GM23338 (cell line): ENCODE measurements around the gene MTHFD1L. TPM values are rescaled to one million over a fixed set of nuclear protein-coding genes. Genes with fewer than 3 reads are reported as not detected.

ENCODE experiments used
- ATAC-seq: fragments of 200-7000 bp; cut with Tn5 transposase; 3 replicates; pipeline ENCODE4 v1.9.1; 2020
- DNase-seq: peaks from one replicate; pipeline ENCODE4 v3.0.0-alpha.2; 2015; ENCODE audit warnings: low spot score
- H2AFZ ChIP-seq: fragments of 200-600 bp; sonication (generic); 2 replicates; pipeline ENCODE4 v1.8.0; 2016; ENCODE audit warnings: antibody characterized with exemption, mild to moderate bottlenecking, moderate library complexity
- H3F3A ChIP-seq: fragments of 200-600 bp; sonication (generic); replicated peaks from 2 replicates; pipeline ENCODE4 v1.8.0; 2017; ENCODE audit warnings: antibody characterized with exemption, mixed run types, low read depth
- H3K27ac ChIP-seq: fragments of 200-600 bp; sonication (generic); 2 replicates; pipeline ENCODE4 v1.6.1; 2016; ENCODE audit warnings: low read depth
- H3K27me3 ChIP-seq: fragments of 200-600 bp; sonication (generic); 2 replicates; pipeline ENCODE4 v1.8.0; 2016; ENCODE audit warnings: mild to moderate bottlenecking, mixed run types, moderate library complexity; ENCODE audit not compliant: insufficient read depth
- H3K36me3 ChIP-seq: fragments of 200-600 bp; sonication (generic); 2 replicates; pipeline ENCODE4 v1.8.0; 2016; ENCODE audit warnings: mild to moderate bottlenecking; ENCODE audit not compliant: insufficient read depth
- H3K4me1 ChIP-seq: fragments of 200-600 bp; sonication (generic); 2 replicates; pipeline ENCODE4 v1.8.0; 2016; ENCODE audit warnings: mild to moderate bottlenecking, moderate library complexity; ENCODE audit not compliant: insufficient read depth
- H3K4me2 ChIP-seq: fragments of 200-600 bp; sonication (generic); 2 replicates; pipeline ENCODE4 v1.7.1; 2017; ENCODE audit warnings: mixed run types
- H3K4me3 ChIP-seq: fragments of 200-600 bp; sonication (generic); 2 replicates; pipeline ENCODE4 v1.6.1; 2016; ENCODE audit warnings: mixed run types
- H3K79me2 ChIP-seq: fragments of 200-600 bp; sonication (generic); replicated peaks from 2 replicates; pipeline ENCODE4 v1.8.0; 2017; ENCODE audit warnings: mild to moderate bottlenecking; ENCODE audit not compliant: insufficient read depth
- H3K9me2 ChIP-seq: fragments of 200-600 bp; sonication (generic); 2 replicates; pipeline ENCODE4 v1.8.0; 2017; ENCODE audit not compliant: insufficient read depth
- H4K20me1 ChIP-seq: fragments of 200-600 bp; sonication (generic); replicated peaks from 2 replicates; pipeline ENCODE4 v1.8.0; 2017; ENCODE audit warnings: mild to moderate bottlenecking; ENCODE audit not compliant: insufficient read depth
- H3K27ac Mint-ChIP-seq: 2 replicates; pipeline ENCODE4 v1.8.0; 2020; ENCODE audit warnings: inconsistent platforms, mild to moderate bottlenecking, moderate library complexity, mixed read lengths
- H3K27me3 Mint-ChIP-seq: 3 replicates; pipeline ENCODE4 v1.8.0; 2022; ENCODE audit warnings: low read depth, mild to moderate bottlenecking, moderate library complexity, mixed read lengths, inconsistent platforms; ENCODE audit not compliant: insufficient read depth, poor library complexity
- H3K36me3 Mint-ChIP-seq: 3 replicates; pipeline ENCODE4 v1.8.0; 2021; ENCODE audit warnings: low read depth, mild to moderate bottlenecking, inconsistent platforms, moderate library complexity, mixed read lengths
- H3K4me1 Mint-ChIP-seq: 3 replicates; pipeline ENCODE4 v1.8.0; 2020; ENCODE audit warnings: mild to moderate bottlenecking, inconsistent platforms, mixed read lengths
- H3K4me3 Mint-ChIP-seq: 3 replicates; pipeline ENCODE4 v1.8.0; 2021; ENCODE audit warnings: moderate library complexity, mild to moderate bottlenecking, inconsistent platforms, mixed read lengths
- H3K9me3 Mint-ChIP-seq: 3 replicates; pipeline ENCODE4 v1.8.0; 2020; ENCODE audit warnings: moderate library complexity, mild to moderate bottlenecking, inconsistent platforms, mixed read lengths
- CREB1 ChIP-seq: fragments of 250-450 bp; sonication (Bioruptor Pico); IDR thresholded peaks from 2 replicates; pipeline ENCODE4 v1.5.0; 2020; ENCODE audit warnings: low read depth, mild to moderate bottlenecking, moderate library complexity
- CTCF ChIP-seq, 2 experiments: fragments of 200-600 bp in 1 of 2; sonication (generic) in 1 of 2; conservative IDR thresholded peaks; 2 replicates each; pipeline versions ENCODE4 v1.5.1 to v1.6.1; 2016 to 2017; ENCODE audit warnings: antibody characterized with exemption in 2 of 2, low read depth in 2 of 2, mild to moderate bottlenecking in 2 of 2, moderate library complexity in 1 of 2
- ETS1 ChIP-seq: IDR thresholded peaks from 2 replicates; pipeline ENCODE4 v1.6.1; 2016; ENCODE audit warnings: antibody characterized with exemption
- EZH2 ChIP-seq: fragments of 200-600 bp; sonication (generic); IDR thresholded peaks from one replicate; pipeline ENCODE4 v1.8.0; 2017; ENCODE audit warnings: antibody characterized with exemption, mild to moderate bottlenecking, low read depth; ENCODE audit not compliant: unreplicated experiment
- EZH2phosphoT487 ChIP-seq: fragments of 200-600 bp; sonication (generic); IDR thresholded peaks from one replicate; pipeline ENCODE4 v1.8.1; 2018; ENCODE audit warnings: antibody characterized with exemption; ENCODE audit not compliant: unreplicated experiment
- JUNB ChIP-seq: IDR thresholded peaks from one replicate; pipeline ENCODE4 v1.6.1; 2016; ENCODE audit warnings: antibody characterized with exemption; ENCODE audit not compliant: unreplicated experiment
- NANOG ChIP-seq: IDR thresholded peaks from 2 replicates; pipeline ENCODE4 v1.6.1; 2016; ENCODE audit warnings: antibody characterized with exemption, borderline replicate concordance
- POLR2AphosphoS5 ChIP-seq: IDR thresholded peaks from 2 replicates; pipeline ENCODE4 v1.6.1; 2016; ENCODE audit warnings: antibody characterized with exemption, low read depth
- STAT1 ChIP-seq: IDR thresholded peaks from one replicate; pipeline ENCODE4 v1.6.1; 2016; ENCODE audit warnings: antibody characterized with exemption; ENCODE audit not compliant: unreplicated experiment
- ZNF114 ChIP-seq: fragments of 250-450 bp; sonication (Bioruptor Pico); IDR thresholded peaks from 2 replicates; pipeline ENCODE4 v1.5.0; 2020; ENCODE audit warnings: mild to moderate bottlenecking, moderate library complexity
- ZNF331 ChIP-seq: fragments of 250-450 bp; sonication (Bioruptor Pico); IDR thresholded peaks from 2 replicates; pipeline ENCODE4 v1.5.0; 2020; ENCODE audit warnings: low read depth, mild to moderate bottlenecking, moderate library complexity
- polyA plus RNA-seq: library from polyadenylated mRNA; unstranded; fragments of >200 nt; fragmentation: Nextera tagmentation; extraction: Ambion mirVana; gene quantifications from 2 replicates; pipeline ENCODE4 v1.2.1, GENCODE V29; 2016
- total RNA-seq: library from RNA; depleted of rRNA; stranded (reverse); fragments of >200 nt; shearing (Covaris generic); gene quantifications from 2 replicates; pipeline ENCODE4 v1.2.3, GENCODE V29; 2014
- TF ChIP-seq, protein P1 (sequence below): IDR thresholded peaks from one replicate; pipeline ENCODE4 v1.6.1; 2018; ENCODE audit warnings: antibody characterized with exemption; ENCODE audit not compliant: unreplicated experiment
- TF ChIP-seq, protein P2 (sequence below): fragments of 250-450 bp; sonication (Bioruptor Pico); IDR thresholded peaks from 2 replicates; pipeline ENCODE4 v1.5.0; 2020; ENCODE audit warnings: mild to moderate bottlenecking, moderate library complexity

The MTHFD1L gene
- total and polyA plus RNA-seq, 2 experiments from 2014 or later = 53.2 to 66.8 TPM

- no peaks in the 10 kb centered on the region for H3F3A ChIP-seq
- 0 out of 2 replicates have a peak, but pooled peaks cover 5% of the 10 kb centered on the region for H4K20me1 ChIP-seq
- DNase-seq (no peak), ATAC-seq (no peak)
- Mint-ChIP-seq H3K4me3 (no peak overlapping the region), H3K36me3 (peaks cover 6% of the 10 kb centered on the region), H3K27me3 (peaks cover 3% of the 10 kb centered on the region), H3K4me1 (peaks cover 16% of the 10 kb centered on the region; the same call in 2 of the 3 replicates), H3K27ac (no peak overlapping the region), H3K9me3 (no peaks in the 10 kb centered on the region)
- no peaks in the 10 kb centered on the region; the same call in 1 of the 2 replicates for H3K36me3 ChIP-seq
- no peak overlapping the region for H3K4me2 ChIP-seq
- H3K27ac ChIP-seq = 0 out of 2 replicates have a peak overlapping the region, but pooled peaks have one; percentile 26
- H3K4me1 ChIP-seq = peaks cover 12% of the 10 kb centered on the region
- no peak for TF ChIP-seq ETS1
- TF ChIP-seq NANOG = no peak
- no peak for TF ChIP-seq POLR2AphosphoS5
- TF ChIP-seq ZNF114 (CRISPR knock-in tag) = no peak
- no peak for TF ChIP-seq CREB1 (CRISPR knock-in tag)
- TF ChIP-seq JUNB = no peak
- TF ChIP-seq EZH2 = no peak
- no peak for TF ChIP-seq EZH2phosphoT487
- TF ChIP-seq ZNF331 (CRISPR knock-in tag) = no peak
- TF ChIP-seq STAT1 = no peak
- no peak for TF ChIP-seq CTCF (conservative IDR thresholded peaks at IDR 0.05; ENCODE audit: low read depth in 2 of 2)
- TF ChIP-seq, protein P1, sequence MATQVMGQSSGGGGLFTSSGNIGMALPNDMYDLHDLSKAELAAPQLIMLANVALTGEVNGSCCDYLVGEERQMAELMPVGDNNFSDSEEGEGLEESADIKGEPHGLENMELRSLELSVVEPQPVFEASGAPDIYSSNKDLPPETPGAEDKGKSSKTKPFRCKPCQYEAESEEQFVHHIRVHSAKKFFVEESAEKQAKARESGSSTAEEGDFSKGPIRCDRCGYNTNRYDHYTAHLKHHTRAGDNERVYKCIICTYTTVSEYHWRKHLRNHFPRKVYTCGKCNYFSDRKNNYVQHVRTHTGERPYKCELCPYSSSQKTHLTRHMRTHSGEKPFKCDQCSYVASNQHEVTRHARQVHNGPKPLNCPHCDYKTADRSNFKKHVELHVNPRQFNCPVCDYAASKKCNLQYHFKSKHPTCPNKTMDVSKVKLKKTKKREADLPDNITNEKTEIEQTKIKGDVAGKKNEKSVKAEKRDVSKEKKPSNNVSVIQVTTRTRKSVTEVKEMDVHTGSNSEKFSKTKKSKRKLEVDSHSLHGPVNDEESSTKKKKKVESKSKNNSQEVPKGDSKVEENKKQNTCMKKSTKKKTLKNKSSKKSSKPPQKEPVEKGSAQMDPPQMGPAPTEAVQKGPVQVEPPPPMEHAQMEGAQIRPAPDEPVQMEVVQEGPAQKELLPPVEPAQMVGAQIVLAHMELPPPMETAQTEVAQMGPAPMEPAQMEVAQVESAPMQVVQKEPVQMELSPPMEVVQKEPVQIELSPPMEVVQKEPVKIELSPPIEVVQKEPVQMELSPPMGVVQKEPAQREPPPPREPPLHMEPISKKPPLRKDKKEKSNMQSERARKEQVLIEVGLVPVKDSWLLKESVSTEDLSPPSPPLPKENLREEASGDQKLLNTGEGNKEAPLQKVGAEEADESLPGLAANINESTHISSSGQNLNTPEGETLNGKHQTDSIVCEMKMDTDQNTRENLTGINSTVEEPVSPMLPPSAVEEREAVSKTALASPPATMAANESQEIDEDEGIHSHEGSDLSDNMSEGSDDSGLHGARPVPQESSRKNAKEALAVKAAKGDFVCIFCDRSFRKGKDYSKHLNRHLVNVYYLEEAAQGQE = no peak
- TF ChIP-seq, protein P2, sequence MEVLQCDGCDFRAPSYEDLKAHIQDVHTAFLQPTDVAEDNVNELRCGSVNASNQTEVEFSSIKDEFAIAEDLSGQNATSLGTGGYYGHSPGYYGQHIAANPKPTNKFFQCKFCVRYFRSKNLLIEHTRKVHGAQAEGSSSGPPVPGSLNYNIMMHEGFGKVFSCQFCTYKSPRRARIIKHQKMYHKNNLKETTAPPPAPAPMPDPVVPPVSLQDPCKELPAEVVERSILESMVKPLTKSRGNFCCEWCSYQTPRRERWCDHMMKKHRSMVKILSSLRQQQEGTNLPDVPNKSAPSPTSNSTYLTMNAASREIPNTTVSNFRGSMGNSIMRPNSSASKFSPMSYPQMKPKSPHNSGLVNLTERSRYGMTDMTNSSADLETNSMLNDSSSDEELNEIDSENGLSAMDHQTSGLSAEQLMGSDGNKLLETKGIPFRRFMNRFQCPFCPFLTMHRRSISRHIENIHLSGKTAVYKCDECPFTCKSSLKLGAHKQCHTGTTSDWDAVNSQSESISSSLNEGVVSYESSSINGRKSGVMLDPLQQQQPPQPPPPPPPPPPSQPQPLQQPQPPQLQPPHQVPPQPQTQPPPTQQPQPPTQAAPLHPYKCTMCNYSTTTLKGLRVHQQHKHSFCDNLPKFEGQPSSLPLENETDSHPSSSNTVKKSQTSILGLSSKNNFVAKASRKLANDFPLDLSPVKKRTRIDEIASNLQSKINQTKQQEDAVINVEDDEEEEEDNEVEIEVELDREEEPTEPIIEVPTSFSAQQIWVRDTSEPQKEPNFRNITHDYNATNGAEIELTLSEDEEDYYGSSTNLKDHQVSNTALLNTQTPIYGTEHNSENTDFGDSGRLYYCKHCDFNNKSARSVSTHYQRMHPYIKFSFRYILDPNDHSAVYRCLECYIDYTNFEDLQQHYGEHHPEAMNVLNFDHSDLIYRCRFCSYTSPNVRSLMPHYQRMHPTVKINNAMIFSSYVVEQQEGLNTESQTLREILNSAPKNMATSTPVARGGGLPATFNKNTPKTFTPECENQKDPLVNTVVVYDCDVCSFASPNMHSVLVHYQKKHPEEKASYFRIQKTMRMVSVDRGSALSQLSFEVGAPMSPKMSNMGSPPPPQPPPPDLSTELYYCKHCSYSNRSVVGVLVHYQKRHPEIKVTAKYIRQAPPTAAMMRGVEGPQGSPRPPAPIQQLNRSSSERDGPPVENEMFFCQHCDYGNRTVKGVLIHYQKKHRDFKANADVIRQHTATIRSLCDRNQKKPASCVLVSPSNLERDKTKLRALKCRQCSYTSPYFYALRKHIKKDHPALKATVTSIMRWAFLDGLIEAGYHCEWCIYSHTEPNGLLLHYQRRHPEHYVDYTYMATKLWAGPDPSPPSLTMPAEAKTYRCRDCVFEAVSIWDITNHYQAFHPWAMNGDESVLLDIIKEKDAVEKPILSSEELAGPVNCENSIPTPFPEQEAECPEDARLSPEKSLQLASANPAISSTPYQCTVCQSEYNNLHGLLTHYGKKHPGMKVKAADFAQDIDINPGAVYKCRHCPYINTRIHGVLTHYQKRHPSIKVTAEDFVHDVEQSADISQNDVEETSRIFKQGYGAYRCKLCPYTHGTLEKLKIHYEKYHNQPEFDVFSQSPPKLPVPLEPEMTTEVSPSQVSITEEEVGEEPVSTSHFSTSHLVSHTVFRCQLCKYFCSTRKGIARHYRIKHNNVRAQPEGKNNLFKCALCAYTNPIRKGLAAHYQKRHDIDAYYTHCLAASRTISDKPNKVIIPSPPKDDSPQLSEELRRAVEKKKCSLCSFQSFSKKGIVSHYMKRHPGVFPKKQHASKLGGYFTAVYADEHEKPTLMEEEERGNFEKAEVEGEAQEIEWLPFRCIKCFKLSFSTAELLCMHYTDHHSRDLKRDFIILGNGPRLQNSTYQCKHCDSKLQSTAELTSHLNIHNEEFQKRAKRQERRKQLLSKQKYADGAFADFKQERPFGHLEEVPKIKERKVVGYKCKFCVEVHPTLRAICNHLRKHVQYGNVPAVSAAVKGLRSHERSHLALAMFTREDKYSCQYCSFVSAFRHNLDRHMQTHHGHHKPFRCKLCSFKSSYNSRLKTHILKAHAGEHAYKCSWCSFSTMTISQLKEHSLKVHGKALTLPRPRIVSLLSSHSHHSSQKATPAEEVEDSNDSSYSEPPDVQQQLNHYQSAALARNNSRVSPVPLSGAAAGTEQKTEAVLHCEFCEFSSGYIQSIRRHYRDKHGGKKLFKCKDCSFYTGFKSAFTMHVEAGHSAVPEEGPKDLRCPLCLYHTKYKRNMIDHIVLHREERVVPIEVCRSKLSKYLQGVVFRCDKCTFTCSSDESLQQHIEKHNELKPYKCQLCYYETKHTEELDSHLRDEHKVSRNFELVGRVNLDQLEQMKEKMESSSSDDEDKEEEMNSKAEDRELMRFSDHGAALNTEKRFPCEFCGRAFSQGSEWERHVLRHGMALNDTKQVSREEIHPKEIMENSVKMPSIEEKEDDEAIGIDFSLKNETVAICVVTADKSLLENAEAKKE (CRISPR knock-in tag) = no peak
- no peak overlapping the region for H3K4me3 ChIP-seq
- H2AFZ ChIP-seq = no peak overlapping the region
- no peaks in the 10 kb centered on the region for H3K27me3 ChIP-seq
- H3K9me2 ChIP-seq = no peaks in the 10 kb centered on the region
- no peaks in the 10 kb centered on the region for H3K79me2 ChIP-seq
Observed at GRCh38 chr6:151103266-151103665, 237.8 kb downstream of the MTHFD1L start.
